ENCODE measurements around the gene SLC16A1.
A peak's percentile ranks its signal among the peaks of the same experiment; 100 is the strongest.
"Not testable (repeated sequence)": the region's sequence is repeated elsewhere in the genome, so short reads cannot be mapped to it uniquely, and the experiment has no call there.

The SLC16A1 gene

GRCh38 chr1:112964347-112964746 is 8.4 kb upstream of the SLC16A1 start:
- DNase-seq: no peak

- no peak for DNase-seq
Observed at GRCh38 chr1:112961072-112961471, 5.1 kb upstream of the SLC16A1 start.

- no peak for DNase-seq
Observed at GRCh38 chr1:112960384-112960783, 4.4 kb upstream of the SLC16A1 start.

- DNase-seq: not testable (repeated sequence)
Observed at GRCh38 chr1:112958236-112958635, 2.2 kb upstream of the SLC16A1 start.

- no peak for DNase-seq
Observed at GRCh38 chr1:112957133-112957812, 1.3 kb upstream of the SLC16A1 start.

GRCh38 chr1:112956544-112957132 is 642 bp upstream of the SLC16A1 start:
- no peak for DNase-seq

GRCh38 chr1:112954945-112955772 is 837 bp downstream of the SLC16A1 start:
- no peak for DNase-seq

GRCh38 chr1:112954017-112954650 is 1.9 kb downstream of the SLC16A1 start:
- DNase-seq: no peak

GRCh38 chr1:112950426-112950825 is 5.6 kb downstream of the SLC16A1 start:
- DNase-seq: no peak

- DNase-seq: no peak
Observed at GRCh38 chr1:112946683-112947082, 9.3 kb downstream of the SLC16A1 start.

- DNase-seq: no peak
Observed at GRCh38 chr1:112939810-112940209, 16.2 kb downstream of the SLC16A1 start.

GRCh38 chr1:112938210-112938609 is 17.8 kb downstream of the SLC16A1 start:
- DNase-seq: no peak

GRCh38 chr1:112937495-112937894 is 18.5 kb downstream of the SLC16A1 start:
- no peak for DNase-seq

- no peak for DNase-seq
Observed at GRCh38 chr1:112937070-112937469, 18.9 kb downstream of the SLC16A1 start.

- no peak for DNase-seq
Observed at GRCh38 chr1:112935461-112936111, 20.4 kb downstream of the SLC16A1 start.

GRCh38 chr1:112934577-112934976 is 21.4 kb downstream of the SLC16A1 start:
- no peak for DNase-seq

- DNase-seq: no peak
Observed at GRCh38 chr1:112933820-112934571, 22.0 kb downstream of the SLC16A1 start.

GRCh38 chr1:112929979-112930378 is 26.0 kb downstream of the SLC16A1 start:
- DNase-seq: no peak

- DNase-seq: peak; percentile 40
Observed at GRCh38 chr1:112927462-112927990, 28.5 kb downstream of the SLC16A1 start.

- DNase-seq: no peak
Observed at GRCh38 chr1:112926858-112927257, 29.1 kb downstream of the SLC16A1 start.

- DNase-seq: no peak
Observed at GRCh38 chr1:112925015-112925414, 31.0 kb downstream of the SLC16A1 start.

- no peak for DNase-seq
Observed at GRCh38 chr1:112923959-112924349, 32.0 kb downstream of the SLC16A1 start.

All from NCI-H1048 (cell line).